Liver (tissue), 3 donors: Measurements from ENCODE around the gene PIEZO1.

Experiments
- JUND ChIP-seq, 2 donors: IDR thresholded peaks; 2 replicates each; pipeline ENCODE4 v1.6.1; 2016; ENCODE audit warnings: antibody characterized with exemption in 2 of 2
- NR2F2 ChIP-seq: IDR thresholded peaks from 2 replicates; pipeline ENCODE4 v1.6.1; 2016; ENCODE audit warnings: antibody characterized with exemption
- SP1 ChIP-seq: IDR thresholded peaks from 2 replicates; pipeline ENCODE4 v1.6.1; 2018; ENCODE audit warnings: antibody characterized with exemption, mild to moderate bottlenecking
- TAF1 ChIP-seq: conservative IDR thresholded peaks from 2 replicates; pipeline ENCODE4 v1.6.1; 2016; ENCODE audit warnings: antibody characterized with exemption, mild to moderate bottlenecking
- YY1 ChIP-seq: IDR thresholded peaks from 2 replicates; pipeline ENCODE4 v1.6.1; 2016; ENCODE audit warnings: antibody characterized with exemption, mild to moderate bottlenecking
- TF ChIP-seq, protein P1 (sequence below): fragments of 150-350 bp; IDR thresholded peaks from 2 replicates; pipeline ENCODE4 v1.5.1; 2017; ENCODE audit warnings: improper control_type of control experiment, low read depth, low read length; ENCODE audit not compliant: missing input control
- TF ChIP-seq, protein P2 (sequence below): IDR thresholded peaks from 2 replicates; pipeline ENCODE4 v1.6.1; 2016; ENCODE audit warnings: antibody characterized with exemption, mild to moderate bottlenecking
- TF ChIP-seq, protein P3 (sequence below): IDR thresholded peaks from 2 replicates; pipeline ENCODE4 v1.6.1; 2016; ENCODE audit warnings: antibody characterized with exemption
- TF ChIP-seq, protein P4 (sequence below): IDR thresholded peaks from 2 replicates; pipeline ENCODE4 v1.6.1; 2016; ENCODE audit warnings: antibody characterized with exemption
- TF ChIP-seq, protein P5 (sequence below): IDR thresholded peaks from 2 replicates; pipeline ENCODE4 v1.6.1; 2016; ENCODE audit warnings: antibody characterized with exemption
- donor health status: healthy.
- donor health status: healthy.

DNA sequence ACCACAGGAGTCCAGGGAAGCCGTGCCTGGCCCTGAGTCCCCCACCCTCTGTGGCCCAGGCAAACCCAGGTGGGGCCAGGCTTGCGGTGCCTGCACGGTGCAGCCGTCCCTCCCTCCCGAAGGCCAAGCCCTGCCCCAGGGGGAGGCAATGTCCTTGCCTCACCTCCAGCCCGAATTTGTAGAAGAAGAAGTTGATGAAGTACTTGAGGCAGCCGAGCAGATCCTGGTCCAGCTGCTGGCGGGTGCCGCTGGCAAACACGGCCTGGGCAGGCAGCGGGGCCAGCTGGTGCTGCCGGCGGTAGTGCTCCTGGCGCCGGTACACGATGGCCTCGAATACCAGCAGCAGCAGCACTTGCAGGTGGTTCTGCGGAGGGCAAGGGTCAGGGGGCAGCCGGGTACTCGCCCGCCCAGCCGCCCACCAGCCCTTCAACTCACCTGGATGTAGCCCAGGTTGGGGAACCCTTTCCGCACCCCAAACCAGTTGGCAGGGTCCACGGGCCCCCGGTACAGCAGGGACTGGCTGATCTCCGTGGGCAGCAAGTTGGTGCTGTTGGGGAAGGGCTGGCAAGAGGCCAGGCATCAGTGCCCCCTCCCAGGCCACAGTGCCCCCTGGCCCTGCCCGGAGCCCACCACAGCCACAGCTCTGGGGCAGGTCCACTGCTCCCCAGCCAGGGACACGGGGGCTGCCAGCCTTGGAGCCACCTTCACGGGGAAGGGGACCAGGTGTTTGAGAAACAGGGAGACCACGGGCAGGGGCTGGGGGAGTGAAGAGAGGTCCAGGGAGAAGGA is 52.7 kb downstream of the PIEZO1 start:
- TF ChIP-seq, protein P1, sequence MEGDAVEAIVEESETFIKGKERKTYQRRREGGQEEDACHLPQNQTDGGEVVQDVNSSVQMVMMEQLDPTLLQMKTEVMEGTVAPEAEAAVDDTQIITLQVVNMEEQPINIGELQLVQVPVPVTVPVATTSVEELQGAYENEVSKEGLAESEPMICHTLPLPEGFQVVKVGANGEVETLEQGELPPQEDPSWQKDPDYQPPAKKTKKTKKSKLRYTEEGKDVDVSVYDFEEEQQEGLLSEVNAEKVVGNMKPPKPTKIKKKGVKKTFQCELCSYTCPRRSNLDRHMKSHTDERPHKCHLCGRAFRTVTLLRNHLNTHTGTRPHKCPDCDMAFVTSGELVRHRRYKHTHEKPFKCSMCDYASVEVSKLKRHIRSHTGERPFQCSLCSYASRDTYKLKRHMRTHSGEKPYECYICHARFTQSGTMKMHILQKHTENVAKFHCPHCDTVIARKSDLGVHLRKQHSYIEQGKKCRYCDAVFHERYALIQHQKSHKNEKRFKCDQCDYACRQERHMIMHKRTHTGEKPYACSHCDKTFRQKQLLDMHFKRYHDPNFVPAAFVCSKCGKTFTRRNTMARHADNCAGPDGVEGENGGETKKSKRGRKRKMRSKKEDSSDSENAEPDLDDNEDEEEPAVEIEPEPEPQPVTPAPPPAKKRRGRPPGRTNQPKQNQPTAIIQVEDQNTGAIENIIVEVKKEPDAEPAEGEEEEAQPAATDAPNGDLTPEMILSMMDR: no peak
- no peak for TF ChIP-seq TAF1
- TF ChIP-seq YY1: no peak
- TF ChIP-seq, protein P2, sequence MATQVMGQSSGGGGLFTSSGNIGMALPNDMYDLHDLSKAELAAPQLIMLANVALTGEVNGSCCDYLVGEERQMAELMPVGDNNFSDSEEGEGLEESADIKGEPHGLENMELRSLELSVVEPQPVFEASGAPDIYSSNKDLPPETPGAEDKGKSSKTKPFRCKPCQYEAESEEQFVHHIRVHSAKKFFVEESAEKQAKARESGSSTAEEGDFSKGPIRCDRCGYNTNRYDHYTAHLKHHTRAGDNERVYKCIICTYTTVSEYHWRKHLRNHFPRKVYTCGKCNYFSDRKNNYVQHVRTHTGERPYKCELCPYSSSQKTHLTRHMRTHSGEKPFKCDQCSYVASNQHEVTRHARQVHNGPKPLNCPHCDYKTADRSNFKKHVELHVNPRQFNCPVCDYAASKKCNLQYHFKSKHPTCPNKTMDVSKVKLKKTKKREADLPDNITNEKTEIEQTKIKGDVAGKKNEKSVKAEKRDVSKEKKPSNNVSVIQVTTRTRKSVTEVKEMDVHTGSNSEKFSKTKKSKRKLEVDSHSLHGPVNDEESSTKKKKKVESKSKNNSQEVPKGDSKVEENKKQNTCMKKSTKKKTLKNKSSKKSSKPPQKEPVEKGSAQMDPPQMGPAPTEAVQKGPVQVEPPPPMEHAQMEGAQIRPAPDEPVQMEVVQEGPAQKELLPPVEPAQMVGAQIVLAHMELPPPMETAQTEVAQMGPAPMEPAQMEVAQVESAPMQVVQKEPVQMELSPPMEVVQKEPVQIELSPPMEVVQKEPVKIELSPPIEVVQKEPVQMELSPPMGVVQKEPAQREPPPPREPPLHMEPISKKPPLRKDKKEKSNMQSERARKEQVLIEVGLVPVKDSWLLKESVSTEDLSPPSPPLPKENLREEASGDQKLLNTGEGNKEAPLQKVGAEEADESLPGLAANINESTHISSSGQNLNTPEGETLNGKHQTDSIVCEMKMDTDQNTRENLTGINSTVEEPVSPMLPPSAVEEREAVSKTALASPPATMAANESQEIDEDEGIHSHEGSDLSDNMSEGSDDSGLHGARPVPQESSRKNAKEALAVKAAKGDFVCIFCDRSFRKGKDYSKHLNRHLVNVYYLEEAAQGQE: no peak
- TF ChIP-seq, protein P3, sequence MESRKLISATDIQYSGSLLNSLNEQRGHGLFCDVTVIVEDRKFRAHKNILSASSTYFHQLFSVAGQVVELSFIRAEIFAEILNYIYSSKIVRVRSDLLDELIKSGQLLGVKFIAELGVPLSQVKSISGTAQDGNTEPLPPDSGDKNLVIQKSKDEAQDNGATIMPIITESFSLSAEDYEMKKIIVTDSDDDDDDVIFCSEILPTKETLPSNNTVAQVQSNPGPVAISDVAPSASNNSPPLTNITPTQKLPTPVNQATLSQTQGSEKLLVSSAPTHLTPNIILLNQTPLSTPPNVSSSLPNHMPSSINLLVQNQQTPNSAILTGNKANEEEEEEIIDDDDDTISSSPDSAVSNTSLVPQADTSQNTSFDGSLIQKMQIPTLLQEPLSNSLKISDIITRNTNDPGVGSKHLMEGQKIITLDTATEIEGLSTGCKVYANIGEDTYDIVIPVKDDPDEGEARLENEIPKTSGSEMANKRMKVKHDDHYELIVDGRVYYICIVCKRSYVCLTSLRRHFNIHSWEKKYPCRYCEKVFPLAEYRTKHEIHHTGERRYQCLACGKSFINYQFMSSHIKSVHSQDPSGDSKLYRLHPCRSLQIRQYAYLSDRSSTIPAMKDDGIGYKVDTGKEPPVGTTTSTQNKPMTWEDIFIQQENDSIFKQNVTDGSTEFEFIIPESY: no peak
- TF ChIP-seq NR2F2: no peak
- TF ChIP-seq, protein P4, sequence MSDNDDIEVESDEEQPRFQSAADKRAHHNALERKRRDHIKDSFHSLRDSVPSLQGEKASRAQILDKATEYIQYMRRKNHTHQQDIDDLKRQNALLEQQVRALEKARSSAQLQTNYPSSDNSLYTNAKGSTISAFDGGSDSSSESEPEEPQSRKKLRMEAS: no peak
- TF ChIP-seq SP1: no peak
- no peak for TF ChIP-seq JUND (IDR thresholded peaks at IDR 0.05)
- TF ChIP-seq, protein P5, sequence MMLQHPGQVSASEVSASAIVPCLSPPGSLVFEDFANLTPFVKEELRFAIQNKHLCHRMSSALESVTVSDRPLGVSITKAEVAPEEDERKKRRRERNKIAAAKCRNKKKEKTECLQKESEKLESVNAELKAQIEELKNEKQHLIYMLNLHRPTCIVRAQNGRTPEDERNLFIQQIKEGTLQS: no peak
